ENCODE results near the gene IFT80.

GRCh38 chr3:160368804-160369203 lies 30.2 kb downstream of the IFT80 start:
- TF ChIP-seq CTCF (IDR thresholded peaks at IDR 0.05; ENCODE audit: insufficient read depth, low read length, poor library complexity, severe bottlenecking) (no peak), EZH2phosphoT487 (conservative IDR thresholded peaks at IDR 0.05; ENCODE audit: low read length) (no peak)
